GM06990 (cell line): ENCODE results near the gene OGN.

Experiments
- DNase-seq: peaks from one replicate; pipeline ENCODE4 v3.0.0-alpha.2; 2011; ENCODE audit not compliant: insufficient read length; ENCODE audit errors: extremely low read depth
- H3K27me3 ChIP-seq: replicated peaks from 2 replicates; pipeline ENCODE4 v1.6.0; 2011; ENCODE audit warnings: low read length; ENCODE audit not compliant: control insufficient read depth, insufficient read depth
- H3K36me3 ChIP-seq: 2 replicates; pipeline ENCODE4 v1.5.1; 2011; ENCODE audit warnings: low read length; ENCODE audit not compliant: control insufficient read depth, insufficient read depth
- H3K4me3 ChIP-seq: replicated peaks from 2 replicates; pipeline ENCODE4 v1.5.1; 2011; ENCODE audit warnings: low read depth, mild to moderate bottlenecking, control low read depth, low read length
- TF ChIP-seq, protein P1 (sequence below): IDR thresholded peaks from 2 replicates; pipeline ENCODE4 v1.5.1; 2011; ENCODE audit warnings: low read length, control low read depth, mild to moderate bottlenecking, inconsistent platforms; ENCODE audit not compliant: insufficient read depth, poor library complexity, severe bottlenecking

The OGN gene

DNA sequence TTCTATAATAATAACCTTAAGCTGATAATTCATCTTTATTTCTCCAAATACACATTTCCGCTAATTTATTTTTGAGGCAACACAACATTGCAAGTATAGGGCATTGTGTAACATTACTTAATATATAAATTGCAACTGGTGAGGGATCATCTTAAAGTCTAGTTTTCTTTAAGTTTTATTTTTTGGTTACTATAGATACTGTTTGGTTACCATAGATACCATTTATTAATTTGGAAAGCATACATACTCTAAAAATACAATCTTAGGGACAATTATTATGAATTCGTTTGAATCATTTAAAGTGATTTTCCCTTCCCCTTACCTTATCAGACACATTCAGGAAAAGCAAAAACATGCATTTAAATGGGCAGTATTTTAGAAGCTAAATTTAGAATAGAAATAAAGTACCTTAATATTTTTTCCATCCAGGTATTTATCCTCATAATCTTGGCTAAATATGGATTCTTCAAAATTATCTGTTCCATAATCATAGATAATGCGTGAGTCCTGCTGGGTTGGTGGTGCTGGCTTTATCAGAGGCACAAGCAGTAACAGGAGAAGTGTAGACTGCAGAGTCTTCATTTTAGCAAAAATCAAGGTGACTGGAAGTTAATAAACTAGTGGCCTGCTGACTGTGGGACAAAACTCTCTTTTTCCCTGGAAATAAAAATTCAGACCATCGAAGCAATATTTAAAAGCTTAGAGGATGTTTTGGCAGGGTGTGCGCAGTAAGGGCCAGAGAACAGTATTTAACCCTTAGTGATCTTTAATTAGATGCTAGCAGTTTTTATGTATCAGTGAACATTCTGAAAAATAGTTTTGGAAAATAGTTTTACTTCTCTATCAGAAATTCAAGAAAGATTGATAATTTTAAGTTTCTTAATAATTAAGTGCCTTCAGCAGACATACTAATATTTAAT is 1.3 kb downstream of the OGN start:
- no peaks in the 10 kb centered on the region for H3K27me3 ChIP-seq
- no peak for DNase-seq
- TF ChIP-seq, protein P1, sequence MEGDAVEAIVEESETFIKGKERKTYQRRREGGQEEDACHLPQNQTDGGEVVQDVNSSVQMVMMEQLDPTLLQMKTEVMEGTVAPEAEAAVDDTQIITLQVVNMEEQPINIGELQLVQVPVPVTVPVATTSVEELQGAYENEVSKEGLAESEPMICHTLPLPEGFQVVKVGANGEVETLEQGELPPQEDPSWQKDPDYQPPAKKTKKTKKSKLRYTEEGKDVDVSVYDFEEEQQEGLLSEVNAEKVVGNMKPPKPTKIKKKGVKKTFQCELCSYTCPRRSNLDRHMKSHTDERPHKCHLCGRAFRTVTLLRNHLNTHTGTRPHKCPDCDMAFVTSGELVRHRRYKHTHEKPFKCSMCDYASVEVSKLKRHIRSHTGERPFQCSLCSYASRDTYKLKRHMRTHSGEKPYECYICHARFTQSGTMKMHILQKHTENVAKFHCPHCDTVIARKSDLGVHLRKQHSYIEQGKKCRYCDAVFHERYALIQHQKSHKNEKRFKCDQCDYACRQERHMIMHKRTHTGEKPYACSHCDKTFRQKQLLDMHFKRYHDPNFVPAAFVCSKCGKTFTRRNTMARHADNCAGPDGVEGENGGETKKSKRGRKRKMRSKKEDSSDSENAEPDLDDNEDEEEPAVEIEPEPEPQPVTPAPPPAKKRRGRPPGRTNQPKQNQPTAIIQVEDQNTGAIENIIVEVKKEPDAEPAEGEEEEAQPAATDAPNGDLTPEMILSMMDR = no peak
- H3K4me3 ChIP-seq = no peak overlapping the region
- H3K36me3 ChIP-seq = no peaks in the 10 kb centered on the region

DNA sequence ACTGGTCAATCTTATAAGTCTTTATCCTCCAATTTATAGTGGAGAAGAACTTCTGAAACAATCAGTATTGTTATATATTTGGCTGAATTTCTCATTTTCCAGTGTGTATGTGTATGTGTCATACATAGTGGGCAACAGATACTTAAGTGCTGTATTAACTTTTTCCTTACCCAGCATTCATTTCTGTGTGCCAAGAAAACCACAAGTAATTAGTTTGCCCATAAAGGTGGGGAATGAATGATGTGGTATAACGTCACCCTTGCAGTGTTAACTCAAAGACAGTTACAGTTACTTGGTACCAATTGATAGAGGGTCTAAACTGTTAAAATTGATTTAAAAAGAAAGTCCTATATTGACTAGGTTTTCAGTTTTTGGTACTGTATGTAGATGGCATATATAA is 2.0 kb downstream of the OGN start:
- Histone ChIP-seq H3K4me3 (no peak overlapping the region), H3K27me3 (no peaks in the 10 kb centered on the region), H3K36me3 (no peaks in the 10 kb centered on the region)
- no peak for DNase-seq
- TF ChIP-seq, protein P1 = no peak

DNA sequence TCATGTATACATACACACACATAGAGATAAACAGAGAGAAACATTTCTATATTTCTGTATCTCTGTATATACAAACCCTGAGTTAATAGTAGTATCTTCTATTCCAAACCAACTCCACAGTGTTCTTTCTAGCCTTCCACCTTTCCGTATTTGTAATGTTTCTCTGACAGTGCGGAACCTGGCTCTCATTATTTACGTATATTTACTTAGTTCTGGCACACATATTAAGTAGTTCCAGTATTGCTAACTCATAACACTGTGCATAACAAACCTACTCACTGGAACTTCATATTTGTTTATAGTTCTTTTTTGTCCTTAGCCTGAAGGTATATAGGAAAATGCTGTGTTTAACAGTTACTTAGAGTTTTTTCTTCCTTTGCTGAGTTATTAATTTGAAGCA is 6.5 kb downstream of the OGN start:
- no peak for DNase-seq

DNA sequence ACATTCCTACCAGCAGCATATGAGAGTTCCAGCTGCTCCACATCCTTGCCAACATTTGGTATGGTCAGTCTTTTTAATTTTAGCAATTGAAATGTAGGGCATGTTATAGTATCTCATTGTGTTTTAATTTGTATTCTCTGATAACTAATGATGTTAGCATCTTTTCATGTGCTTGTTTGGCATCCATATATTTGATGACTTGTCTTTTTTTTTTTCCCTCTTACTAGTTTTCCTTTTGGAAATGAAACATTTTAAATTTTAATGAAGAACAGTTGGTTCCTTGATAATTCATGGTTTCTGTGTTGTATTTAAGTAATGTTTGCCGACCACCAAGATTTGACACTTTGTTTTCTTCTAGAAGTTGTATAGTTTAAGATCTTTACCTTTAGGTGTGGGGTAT is 8.8 kb downstream of the OGN start:
- H3K27me3 ChIP-seq = no peaks in the 10 kb centered on the region
- H3K4me3 ChIP-seq = no peak overlapping the region
- no peaks in the 10 kb centered on the region for H3K36me3 ChIP-seq
- TF ChIP-seq, protein P1 = no peak
- no peak for DNase-seq

More for the DNA sequence above, 6.5 kb downstream of the OGN start:
- TF ChIP-seq, protein P1 = no peak
- Histone ChIP-seq H3K36me3 (no peaks in the 10 kb centered on the region), H3K4me3 (no peak overlapping the region), H3K27me3 (no peaks in the 10 kb centered on the region)

DNA sequence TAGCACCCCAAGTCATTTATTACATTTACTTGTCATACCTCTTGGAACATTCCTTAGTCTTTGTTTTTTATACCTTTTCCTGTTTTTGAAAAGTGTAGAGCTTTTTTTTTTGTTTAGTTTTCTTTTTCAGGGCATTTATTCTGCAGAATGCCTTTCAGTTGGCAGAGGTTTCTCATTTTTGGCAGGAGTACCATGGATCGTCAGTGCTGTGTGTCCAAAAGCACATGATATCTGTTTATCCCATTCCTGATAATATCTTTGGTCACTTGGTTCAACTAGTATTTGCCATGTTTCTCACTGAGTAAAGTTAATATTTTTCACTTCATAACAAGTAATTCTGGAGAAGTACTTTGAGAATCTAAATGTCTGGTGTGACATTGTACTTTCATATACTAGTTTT is 10.7 kb downstream of the OGN start:
- TF ChIP-seq, protein P1 = no peak
- no peaks in the 10 kb centered on the region for H3K27me3 ChIP-seq
- DNase-seq = no peak
- H3K36me3 ChIP-seq = no peaks in the 10 kb centered on the region
- no peak overlapping the region for H3K4me3 ChIP-seq
